Activated CD8-positive, alpha-beta T cell treated with anti-CD3 and anti-CD28 coated beads for 36 hours (primary cell): ENCODE measurements around the gene PTGES3. TPM values are rescaled to one million over a fixed set of nuclear protein-coding genes. Genes with fewer than 3 reads are reported as not detected.

Experiments
- ATAC-seq: fragments of 200-7000 bp; cut with Tn5 transposase; one replicate; pipeline ENCODE4 v1.10.0; 2021; ENCODE audit warnings: mild to moderate bottlenecking, moderate library complexity
- CTCF ChIA-PET: fragments of 350-600 bp; sonication (Branson Sonifier 250); formaldehyde crosslinking; loops from one replicate; lab custom pipeline; 2021; ENCODE audit warnings: antibody characterized with exemption; lab: Charles Lee
- POLR2A ChIA-PET: fragments of 350-600 bp; sonication (Branson Sonifier 250); formaldehyde crosslinking; loops from one replicate; lab custom pipeline; 2021; ENCODE audit warnings: antibody characterized with exemption; lab: Charles Lee
- DNase-seq: peaks from one replicate; pipeline ENCODE4 v3.0.0-alpha.2; 2020
- H3K27ac Mint-ChIP-seq: one replicate; pipeline ENCODE4 v1.8.0; 2021; ENCODE audit warnings: mild to moderate bottlenecking, mixed read lengths
- H3K27me3 Mint-ChIP-seq: one replicate; pipeline ENCODE4 v1.8.0; 2021; ENCODE audit warnings: mixed read lengths
- H3K36me3 Mint-ChIP-seq: one replicate; pipeline ENCODE4 v1.8.0; 2021; ENCODE audit warnings: low read depth, mixed read lengths
- H3K4me1 Mint-ChIP-seq: one replicate; pipeline ENCODE4 v1.8.0; 2021; ENCODE audit warnings: low read depth, mixed read lengths
- H3K4me3 Mint-ChIP-seq: one replicate; pipeline ENCODE4 v1.8.0; 2021; ENCODE audit warnings: mild to moderate bottlenecking, moderate library complexity, mixed read lengths
- H3K9me3 Mint-ChIP-seq: one replicate; pipeline ENCODE4 v1.8.0; 2021; ENCODE audit warnings: mixed read lengths
- intact Hi-C: fragments of 100-400 bp; cut with micrococcal nuclease; formaldehyde crosslinking; loops from one replicate; pipeline ENCODE4 v1.10.0; 2022
- total RNA-seq, 2 experiments: library from RNA; stranded (reverse); gene quantifications; one replicate each; pipeline ENCODE4 v1.2.3, GENCODE V29; 2021
- TF ChIP-seq, protein P1 (sequence below): fragments of 200-600 bp; IDR thresholded peaks from one replicate; pipeline ENCODE4 v1.8.0; 2022; ENCODE audit warnings: antibody characterized with exemption, mild to moderate bottlenecking

The PTGES3 gene
- total RNA-seq, 2 experiments from 2014 or later: 381 to 406 TPM

DNA sequence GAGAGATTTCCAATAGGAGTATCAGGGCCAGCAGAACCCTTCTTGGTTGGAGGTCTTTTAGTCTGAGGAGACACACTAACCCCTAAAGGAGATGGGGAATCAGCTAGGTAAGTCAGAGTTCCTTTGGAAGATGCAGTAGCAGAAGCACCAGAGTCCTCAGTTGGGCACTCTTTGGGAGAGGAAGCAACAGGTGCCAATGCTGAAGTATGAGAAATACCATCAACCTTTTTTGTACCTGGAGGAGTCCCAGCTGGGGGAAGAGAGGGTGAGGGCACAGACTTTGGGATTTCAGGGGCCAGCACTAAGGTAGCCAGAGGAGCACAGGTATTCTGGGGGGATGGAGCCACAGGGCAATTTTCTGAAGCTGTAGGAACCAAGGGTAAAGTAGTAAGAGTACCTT is 31.0 kb upstream of the PTGES3 start:
- ATAC-seq: no peak
- intact Hi-C loops: no loop called here
- H3K27ac Mint-ChIP-seq: peak overlapping the region; percentile 99
- no peaks in the 10 kb centered on the region for H3K9me3 Mint-ChIP-seq
- DNase-seq: no peak
- POLR2A ChIA-PET: interaction anchor here (0.5 to 3.5 kb wide), 10 partner anchors 8 to 393 kb away, joined by 3 to 30 read pairs (median 4); partner anchors contain the start of genes PTGES3 and STAT6
- CTCF ChIA-PET: interaction anchor here (0.7 to 2.4 kb wide), 2 partner anchors 17 to 31 kb away, joined by 3 to 6 read pairs; partner anchors contain the start of gene PTGES3
- TF ChIP-seq, protein P1, sequence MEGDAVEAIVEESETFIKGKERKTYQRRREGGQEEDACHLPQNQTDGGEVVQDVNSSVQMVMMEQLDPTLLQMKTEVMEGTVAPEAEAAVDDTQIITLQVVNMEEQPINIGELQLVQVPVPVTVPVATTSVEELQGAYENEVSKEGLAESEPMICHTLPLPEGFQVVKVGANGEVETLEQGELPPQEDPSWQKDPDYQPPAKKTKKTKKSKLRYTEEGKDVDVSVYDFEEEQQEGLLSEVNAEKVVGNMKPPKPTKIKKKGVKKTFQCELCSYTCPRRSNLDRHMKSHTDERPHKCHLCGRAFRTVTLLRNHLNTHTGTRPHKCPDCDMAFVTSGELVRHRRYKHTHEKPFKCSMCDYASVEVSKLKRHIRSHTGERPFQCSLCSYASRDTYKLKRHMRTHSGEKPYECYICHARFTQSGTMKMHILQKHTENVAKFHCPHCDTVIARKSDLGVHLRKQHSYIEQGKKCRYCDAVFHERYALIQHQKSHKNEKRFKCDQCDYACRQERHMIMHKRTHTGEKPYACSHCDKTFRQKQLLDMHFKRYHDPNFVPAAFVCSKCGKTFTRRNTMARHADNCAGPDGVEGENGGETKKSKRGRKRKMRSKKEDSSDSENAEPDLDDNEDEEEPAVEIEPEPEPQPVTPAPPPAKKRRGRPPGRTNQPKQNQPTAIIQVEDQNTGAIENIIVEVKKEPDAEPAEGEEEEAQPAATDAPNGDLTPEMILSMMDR: no peak
- H3K27me3 Mint-ChIP-seq: no peaks in the 10 kb centered on the region
- H3K4me3 Mint-ChIP-seq: no peak overlapping the region
- peaks cover 88% of the 10 kb centered on the region for H3K36me3 Mint-ChIP-seq
- H3K4me1 Mint-ChIP-seq: peaks cover 73% of the 10 kb centered on the region

DNA sequence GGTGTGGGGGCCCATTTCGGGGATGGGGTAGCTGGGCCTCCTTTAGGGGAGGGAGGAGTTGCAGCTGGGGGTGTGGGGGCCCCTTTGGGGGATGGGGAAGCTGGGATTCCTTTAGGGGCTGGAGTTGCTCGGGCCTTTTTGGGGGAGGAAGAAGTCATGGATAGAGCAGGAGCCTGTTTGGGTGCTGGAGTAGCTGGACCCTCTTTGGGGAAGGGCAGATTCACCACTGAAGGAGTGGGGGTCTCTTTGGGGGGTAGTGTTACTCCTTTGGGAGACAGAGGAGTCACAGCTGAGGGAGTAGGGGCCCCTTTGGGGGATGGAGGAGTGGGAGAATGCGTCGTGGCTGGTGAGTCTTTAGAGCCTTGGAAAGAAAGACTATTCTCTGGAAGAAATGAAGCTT is 30.6 kb upstream of the PTGES3 start:
- Mint-ChIP-seq H3K27ac (peak overlapping the region; percentile 99), H3K9me3 (no peaks in the 10 kb centered on the region), H3K4me3 (no peak overlapping the region), H3K4me1 (peaks cover 73% of the 10 kb centered on the region), H3K27me3 (no peaks in the 10 kb centered on the region), H3K36me3 (peaks cover 87% of the 10 kb centered on the region)
- DNase-seq (no peak), ATAC-seq (no peak)
- CTCF ChIA-PET: interaction anchor here (0.7 to 2.4 kb wide), 2 partner anchors 17 to 30 kb away, joined by 3 to 6 read pairs; partner anchors contain the start of gene PTGES3
- TF ChIP-seq, protein P1: no peak
- POLR2A ChIA-PET: interaction anchor here (0.7 to 3.5 kb wide), 9 partner anchors 8 to 393 kb away, joined by 3 to 30 read pairs (median 5); partner anchors contain the start of genes PTGES3 and STAT6
- intact Hi-C loops: no loop called here

DNA sequence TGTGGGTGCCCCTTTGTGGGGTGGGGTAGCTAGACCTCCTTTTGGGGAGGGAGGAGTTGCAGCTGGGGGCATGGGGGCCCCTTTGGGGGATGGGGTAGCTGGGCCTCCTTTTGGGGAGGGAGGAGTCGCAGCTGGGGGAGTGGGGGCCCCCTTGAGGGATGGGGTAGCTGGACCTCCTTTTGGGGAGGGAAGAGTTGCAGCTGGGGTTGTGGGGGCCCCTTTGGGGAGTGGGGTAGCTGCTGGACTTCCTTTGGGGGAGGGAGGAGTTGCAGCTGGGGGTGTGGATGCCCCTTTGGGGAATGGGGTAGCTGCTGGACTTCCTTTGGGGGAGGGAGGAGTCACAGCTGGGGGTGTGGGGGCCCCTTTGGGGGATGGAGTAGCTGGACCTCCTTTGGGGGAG is 30.1 kb upstream of the PTGES3 start:
- Mint-ChIP-seq H3K4me3 (no peak overlapping the region), H3K4me1 (peaks cover 71% of the 10 kb centered on the region), H3K27ac (no peak overlapping the region), H3K27me3 (no peaks in the 10 kb centered on the region), H3K36me3 (peaks cover 87% of the 10 kb centered on the region), H3K9me3 (no peaks in the 10 kb centered on the region)
- DNase-seq: no peak
- TF ChIP-seq, protein P1: no peak
- ChIA-PET CTCF (interaction anchor here (2.4 kb wide), 1 partner anchor 30 kb away, joined by 6 read pairs; the partner anchor contains the start of gene PTGES3), POLR2A (interaction anchor here (0.8 to 3.5 kb wide), 8 partner anchors 8 to 394 kb away, joined by 3 to 30 read pairs (median 6); partner anchors contain the start of genes PTGES3 and STAT6)
- no peak for ATAC-seq
- intact Hi-C loops: no loop called here

DNA sequence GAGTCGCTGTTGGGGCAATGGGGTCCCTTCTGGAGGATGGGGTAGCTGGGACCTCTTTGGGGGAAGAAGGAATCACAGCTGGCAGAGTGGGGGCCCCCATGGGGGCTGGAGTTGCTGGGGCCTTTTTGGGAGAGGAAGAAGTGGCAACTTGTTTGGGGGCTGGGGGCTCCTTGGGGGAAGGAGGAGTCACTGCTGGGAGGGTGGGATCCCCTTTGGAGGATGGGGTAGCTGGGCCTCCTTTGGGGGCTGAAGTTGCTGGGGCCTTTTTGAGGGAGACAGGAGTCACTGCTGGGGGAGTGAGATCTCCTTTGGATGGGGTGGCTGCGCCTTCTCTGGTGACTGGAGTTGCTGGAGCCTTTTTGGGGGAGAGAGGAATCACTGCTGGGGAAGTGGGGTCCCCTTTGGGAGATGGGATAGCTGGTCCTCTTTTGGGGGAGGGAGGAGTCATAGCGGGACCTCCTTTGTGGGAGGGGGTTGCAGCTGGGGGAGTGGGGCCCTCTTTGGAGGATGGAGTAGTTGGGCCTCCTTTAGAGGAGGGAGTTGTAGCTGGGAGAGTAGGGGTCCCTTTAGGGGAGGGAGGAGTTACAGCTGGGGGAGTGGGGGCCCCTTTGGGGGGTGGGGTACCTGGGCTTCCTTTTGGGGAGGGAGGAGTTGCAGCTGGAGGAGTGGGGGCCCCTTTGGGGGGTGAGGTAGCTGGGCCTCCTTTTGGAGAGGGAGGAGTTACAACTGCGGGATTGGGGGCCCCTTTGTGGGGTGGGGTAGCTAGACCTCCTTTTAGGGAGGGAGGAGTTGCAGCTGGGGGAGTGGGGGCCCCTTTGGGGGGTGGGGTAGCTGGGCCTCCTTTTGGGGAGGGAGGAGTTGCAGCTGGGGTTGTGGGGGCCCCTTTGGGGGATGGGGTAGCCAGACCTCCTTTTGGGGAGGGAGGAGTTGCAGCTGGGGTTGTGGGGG is 29.1 kb upstream of the PTGES3 start:
- H3K27ac Mint-ChIP-seq: peak overlapping the region; percentile 73
- H3K4me1 Mint-ChIP-seq: peaks cover 64% of the 10 kb centered on the region
- no peak for DNase-seq
- H3K9me3 Mint-ChIP-seq: no peaks in the 10 kb centered on the region
- ChIA-PET POLR2A (interaction anchor here (1.0 to 3.5 kb wide), 8 partner anchors 8 to 35 kb away, joined by 4 to 30 read pairs (median 6); partner anchors contain the start of genes NACA and PTGES3), CTCF (interaction anchor here (1.5 kb wide), 1 partner anchor 28 kb away, joined by 3 read pairs; the partner anchor contains the start of gene PTGES3)
- ATAC-seq: no peak
- intact Hi-C loops: no loop called here
- peaks cover 87% of the 10 kb centered on the region for H3K36me3 Mint-ChIP-seq
- TF ChIP-seq, protein P1: no peak
- H3K27me3 Mint-ChIP-seq: no peaks in the 10 kb centered on the region
- no peak overlapping the region for H3K4me3 Mint-ChIP-seq
